ENCODE results near the gene PAQR8. TPM values are rescaled to one million over a fixed set of nuclear protein-coding genes. Genes with fewer than 3 reads are reported as not detected.
A peak's percentile ranks its signal among the peaks of the same experiment; 100 is the strongest.

Gene PAQR8
- total RNA-seq, 1 donor from 2014 or later, result 20.5 TPM

DNA sequence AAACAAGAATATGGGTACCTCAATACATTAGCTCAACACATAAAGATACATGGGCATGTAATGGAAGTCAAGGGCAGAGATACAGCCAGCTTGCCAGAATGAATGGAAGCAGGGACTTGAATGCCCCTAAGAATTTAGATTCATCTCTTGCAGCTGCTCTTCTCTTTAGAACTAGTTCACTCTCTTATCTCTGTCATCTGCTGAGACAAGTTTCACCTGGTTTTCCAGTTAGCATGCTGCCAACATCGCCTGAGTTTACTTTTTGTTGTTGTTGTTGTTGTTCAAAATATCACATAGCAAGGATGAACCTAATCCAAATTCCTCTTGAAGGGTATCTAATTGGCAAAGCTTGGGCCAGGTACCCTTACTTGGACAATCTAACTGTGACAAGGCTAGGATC is 14.1 kb upstream of the PAQR8 start:
- no peak for DNase-seq (ENCODE audit: low spot score)

DNA sequence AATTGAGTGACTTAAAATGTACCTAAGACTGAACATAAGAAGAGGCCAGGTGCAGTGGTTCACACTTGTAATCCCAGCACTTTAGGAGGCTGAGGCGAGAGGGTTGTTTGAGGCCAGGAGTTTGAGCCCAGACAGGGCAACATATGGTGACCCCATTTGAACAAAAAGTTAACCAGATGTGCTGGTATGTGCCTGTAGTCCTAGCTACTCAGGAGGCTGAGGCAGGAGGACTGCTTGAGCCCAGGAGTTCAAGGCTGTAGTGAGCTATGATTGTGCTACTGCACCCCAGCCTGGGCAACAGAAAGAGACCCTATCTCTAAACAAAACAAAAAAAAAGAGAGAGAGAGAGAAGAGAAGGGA is 10.1 kb upstream of the PAQR8 start:
- no peak for DNase-seq (ENCODE audit: low spot score)

DNA sequence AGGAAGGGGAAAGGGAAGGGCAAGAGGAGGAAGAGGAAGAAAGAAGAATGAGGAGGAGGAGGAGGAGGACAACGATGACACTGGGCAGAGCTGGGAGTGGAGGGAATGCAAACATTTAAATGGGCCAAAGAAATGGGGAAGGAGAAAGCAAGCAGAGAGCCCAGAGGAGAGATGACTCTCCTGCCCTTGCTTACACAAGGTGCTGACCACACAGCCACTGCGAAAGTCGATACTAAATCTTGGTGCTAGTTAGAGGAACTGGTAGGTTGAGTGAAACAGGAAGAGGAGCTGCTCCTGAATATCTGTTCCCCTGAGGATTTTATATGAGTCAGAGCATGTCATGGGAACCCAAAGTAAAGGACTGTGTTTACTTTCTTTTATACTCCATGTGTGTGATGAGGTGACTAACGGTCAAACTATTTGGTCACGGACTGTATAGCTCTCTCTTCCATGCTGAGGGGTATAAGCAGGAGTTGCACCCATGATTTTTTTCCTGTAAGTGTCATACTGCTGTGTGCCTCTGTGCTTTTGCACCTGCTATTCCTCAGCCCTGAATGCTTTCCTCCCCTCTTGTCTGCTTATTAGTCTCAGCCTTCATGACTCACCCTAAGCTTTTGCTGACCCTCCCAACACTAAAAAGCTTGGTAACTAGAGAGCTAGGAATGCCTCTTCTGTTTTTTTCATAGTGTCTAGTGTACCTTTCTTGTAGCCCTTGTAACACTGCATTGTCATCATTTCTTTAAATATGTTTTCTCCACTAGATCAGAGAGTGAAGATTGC is 9.5 kb upstream of the PAQR8 start:
- peak; percentile 55 for DNase-seq (ENCODE audit: low spot score)

DNA sequence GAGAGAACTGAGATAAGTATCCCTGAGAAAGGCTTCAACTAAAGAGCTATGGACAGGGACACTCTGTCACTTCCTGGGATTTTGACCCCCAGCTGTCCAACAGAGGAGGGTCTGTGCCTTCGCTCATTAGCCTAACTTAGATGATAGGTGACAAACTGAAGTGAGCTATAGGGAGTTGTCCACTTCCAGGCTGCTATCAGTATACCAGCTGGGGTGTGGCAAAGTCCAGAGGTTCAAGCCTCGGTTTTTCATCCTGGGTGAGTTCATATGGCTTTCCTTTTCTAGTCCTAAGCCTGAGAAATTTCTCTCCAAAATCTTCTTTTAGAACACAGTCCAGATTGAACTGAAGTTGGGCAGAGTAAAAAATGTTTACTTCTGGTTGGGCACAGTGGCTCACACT is 5.9 kb upstream of the PAQR8 start:
- DNase-seq (ENCODE audit: low spot score), result no peak

DNA sequence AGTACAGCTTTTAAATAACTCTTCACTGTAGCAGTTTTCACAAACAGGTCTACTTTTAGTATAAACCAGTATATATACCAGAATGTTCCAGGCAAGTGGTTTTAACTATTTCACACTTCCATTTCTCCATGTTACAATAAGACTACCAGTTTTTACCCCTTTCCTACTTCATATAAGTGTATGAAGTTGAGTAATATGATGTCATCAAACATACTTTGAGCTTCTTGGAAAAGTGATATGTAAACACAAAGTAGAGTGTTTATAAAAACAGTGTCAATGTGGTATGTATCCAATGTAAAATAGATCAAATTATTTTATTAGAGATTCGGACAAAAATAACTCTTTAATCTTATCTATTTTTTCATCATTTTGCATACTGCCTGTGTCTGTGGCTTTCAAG is 2.5 kb upstream of the PAQR8 start:
- DNase-seq (ENCODE audit: low spot score), result no peak

DNA sequence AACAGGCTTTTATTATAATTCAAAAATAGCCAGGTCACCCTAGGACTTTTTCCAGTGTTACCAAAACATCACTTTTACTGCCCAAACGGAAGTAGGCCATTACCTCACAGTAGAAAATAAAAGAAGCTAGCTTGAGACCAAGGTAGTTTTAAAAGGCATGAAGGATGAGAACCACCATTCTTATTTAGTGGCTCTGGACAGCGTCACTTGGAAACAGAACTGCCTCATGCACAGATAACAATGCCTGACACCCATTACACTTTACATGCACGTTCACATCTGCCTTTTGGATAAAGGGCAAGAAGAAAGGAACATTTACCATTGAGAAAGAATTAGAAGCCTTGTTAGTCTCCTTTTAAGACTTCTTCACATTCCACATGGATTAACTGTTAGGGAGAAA is 1.9 kb upstream of the PAQR8 start:
- no peak for DNase-seq (ENCODE audit: low spot score)

DNA sequence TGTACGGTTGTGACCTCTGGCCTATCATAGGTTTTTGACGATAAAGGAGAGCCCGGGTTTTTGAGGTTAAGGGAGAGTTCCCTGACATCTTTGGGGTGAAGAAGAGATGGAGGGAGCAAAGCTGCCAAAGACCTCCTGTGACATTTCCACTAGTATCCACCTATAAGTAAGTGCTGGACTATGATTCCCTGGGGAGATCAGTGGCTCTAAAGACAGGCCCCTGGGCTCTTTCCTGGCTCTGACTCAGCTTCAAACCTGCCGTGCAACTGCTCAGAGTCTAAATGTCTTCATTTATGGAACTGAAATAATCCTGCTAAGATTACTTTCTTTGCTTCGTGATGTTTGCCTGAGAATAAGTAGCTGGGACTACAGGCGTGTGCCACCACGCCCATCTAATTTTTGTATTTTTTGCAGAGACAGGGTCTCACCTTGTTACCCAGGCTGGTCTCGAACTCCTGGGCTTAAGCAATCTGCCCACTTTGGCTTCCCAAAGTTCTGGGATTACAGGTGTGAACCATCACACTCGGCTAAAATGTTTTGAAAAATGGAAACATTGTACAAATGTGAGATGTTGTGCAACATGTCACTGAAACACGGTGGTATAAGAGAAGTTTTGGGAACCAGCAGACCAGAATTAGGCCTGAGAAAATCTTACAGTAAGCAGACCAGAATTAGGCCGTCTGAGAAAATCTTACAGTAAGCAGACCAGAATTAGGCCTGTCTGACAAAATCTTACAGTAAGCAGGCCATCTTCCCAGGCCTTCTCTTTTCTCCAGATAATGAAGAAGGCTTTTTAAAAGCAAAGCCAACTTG is 1.1 kb upstream of the PAQR8 start:
- DNase-seq (ENCODE audit: low spot score), result no peak

DNA sequence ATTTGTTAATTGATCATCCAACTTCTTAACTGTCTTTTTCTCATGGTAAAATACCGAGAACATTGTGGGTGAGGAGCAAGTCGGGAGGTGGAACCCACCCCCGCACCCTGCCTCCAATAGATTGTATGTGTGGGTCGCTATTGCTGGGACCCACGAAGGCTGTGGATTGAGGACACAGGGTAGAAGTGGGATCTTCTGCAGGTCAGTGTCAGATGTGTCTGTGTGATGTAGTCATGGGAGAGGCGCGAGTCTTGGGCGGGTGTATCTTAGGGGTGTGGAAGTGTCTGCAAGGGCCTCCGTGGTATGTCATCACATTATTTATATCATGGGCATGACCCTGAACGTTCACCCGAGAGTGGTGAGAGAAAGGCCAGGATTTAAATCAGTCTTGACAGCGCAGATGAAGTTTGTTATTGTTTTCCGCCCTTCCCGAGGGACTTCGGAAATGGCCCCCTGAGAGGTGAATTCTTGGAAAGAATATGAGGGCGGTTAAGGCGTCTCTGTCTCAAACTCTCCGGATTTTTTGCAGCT is 472 bp upstream of the PAQR8 start:
- DNase-seq (ENCODE audit: low spot score), result peak; percentile 54

DNA sequence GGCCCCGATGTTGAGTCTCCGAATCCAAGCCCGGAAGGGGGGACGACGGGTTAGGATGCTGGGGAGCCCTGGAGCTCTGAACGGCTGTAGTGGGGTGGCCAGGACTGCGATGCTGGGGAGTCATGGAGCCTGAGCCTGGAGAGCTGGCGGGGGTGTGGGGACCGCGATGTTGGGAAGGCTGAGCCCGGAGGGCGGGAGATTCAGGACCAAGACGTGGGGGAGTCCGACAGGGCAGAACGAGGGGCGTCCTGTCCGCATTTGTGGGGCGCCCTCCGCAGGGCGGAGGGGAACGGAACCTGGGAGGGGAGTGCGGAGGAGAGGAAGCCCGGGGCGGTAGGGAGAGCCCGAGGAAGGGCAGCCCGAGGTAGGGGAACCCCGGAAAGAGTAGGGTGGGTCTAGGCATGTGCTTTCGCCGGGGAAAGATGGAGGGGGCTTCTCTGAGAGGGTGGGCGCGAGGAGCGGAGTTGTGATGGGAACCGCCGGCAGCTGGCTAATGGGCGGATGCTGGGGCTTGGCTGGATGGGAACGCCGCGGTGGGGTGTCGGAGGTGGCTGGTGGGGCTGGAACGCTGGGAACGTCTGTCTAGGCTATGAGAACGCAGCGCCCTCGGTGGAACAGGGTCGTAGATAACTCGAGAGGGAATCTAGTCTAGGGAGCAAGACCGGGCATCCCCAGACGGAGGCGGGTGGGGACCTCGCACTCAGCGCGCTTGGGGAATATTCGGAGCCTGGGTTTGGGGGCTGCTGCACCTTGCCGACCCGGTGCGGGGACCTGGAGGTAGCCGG is 684 bp downstream of the PAQR8 start:
- DNase-seq (ENCODE audit: low spot score), result peak; percentile 54

DNA sequence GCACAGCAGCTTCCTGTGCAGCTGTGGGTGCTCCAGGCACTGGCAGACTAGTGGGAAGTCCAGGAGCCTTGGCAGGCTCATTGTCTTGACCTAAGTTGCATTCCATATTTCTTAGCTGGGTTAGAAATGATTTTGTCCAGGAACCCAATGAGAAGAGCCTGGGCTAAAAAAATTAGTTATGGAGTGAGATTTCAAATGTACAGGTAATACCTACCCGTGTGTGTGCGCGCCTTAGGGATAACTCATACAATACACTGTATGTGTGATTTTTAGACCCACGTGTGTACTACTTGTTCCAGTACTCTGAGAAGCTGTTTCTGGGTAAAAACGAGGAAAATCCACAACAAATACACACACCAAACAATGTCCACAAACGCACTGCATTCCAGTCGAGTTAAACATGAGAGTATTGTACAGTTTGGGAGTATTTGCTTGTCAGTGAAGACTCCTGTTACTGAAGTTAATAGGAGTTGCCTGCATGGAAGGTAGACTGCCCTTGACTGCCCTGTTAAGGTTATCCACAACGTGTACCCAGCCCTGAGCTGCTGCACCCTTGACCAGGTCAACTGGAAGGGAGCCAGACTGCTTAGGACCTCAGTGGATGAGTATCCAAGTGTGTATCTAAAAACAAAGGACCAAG is 1.4 kb downstream of the PAQR8 start:
- DNase-seq (ENCODE audit: low spot score), result no peak

DNA sequence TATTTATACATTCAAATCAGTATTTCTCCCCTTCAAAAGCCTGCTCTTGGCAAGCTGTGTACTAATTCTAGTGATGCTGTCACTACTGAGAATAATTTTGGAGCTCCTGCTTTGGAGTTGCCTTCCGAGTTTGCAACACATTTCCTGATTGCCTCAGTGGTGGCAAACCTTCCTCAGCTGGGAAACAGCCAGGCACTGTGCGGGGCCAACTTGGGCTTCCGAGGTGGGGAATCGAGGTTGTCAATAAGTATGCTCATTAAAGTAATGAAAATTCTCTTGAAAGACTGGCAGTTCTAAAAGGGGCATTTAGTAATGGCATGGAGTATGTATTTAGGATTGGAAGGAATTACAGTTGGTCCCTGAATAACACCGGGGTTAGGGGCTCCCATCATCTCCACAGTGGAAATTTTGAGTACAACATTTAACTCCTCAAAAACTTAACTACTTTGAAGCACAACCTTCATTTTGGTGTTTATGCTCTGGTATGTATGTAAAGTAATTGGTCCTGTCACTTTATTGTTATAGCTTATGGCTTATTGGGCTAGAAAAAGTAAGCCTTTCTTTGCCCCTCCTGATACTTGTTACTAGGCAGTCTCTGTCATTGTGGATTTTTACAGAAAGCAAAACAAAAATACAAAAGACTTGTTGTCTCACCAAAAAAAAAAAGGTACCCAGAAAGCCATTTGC is 2.7 kb downstream of the PAQR8 start:
- DNase-seq (ENCODE audit: low spot score), result no peak

DNA sequence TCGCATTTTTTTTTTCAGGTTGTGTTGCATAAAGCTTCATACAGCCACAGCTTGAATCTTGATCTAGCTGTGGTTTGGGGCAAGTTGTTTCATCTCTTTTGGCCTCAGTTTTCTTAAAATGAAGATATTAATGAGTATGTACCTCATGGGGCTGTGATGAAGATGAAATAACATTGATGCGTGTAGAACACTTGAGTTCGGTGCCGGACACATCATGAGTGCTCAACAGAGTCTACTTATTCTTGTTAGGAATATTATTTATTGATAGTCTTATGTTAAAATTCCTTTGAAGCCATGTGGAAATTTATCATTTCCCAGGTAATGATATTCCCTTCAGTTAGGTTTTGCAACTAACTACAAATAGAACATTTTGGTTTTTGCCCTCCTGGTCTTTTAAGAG is 3.4 kb downstream of the PAQR8 start:
- no peak for DNase-seq (ENCODE audit: low spot score)

DNA sequence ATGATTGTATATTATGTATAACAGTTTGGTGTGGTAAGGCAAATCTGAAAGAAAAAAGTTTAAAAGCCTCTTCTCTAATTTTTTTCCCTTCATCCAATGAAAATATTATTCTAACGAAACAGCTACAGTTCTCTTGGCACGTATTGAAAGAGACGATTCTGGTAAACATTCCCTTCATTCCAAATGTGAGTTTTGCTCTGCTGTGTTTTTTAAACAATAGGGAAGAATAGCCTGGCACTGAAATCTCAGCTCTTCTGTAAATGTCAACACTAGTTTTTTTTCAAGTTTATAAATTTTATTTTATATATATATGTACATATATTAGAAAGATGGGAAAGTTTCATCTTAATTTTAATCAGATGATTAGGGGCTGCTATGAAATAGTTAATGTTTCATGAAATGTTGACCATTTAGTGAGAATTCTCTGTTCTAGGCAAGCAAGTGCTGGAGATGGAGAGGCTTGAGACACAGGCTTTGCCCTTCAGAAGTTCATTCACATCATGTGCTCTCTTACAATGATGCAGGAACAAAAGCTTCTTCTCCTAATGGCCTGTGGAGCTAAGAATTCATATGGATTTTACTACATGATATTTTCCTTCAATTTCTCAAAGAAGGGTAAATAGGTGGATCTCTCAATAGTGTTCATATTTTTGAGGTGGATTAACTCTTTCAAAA is 4.1 kb downstream of the PAQR8 start:
- no peak for DNase-seq (ENCODE audit: low spot score)

DNA sequence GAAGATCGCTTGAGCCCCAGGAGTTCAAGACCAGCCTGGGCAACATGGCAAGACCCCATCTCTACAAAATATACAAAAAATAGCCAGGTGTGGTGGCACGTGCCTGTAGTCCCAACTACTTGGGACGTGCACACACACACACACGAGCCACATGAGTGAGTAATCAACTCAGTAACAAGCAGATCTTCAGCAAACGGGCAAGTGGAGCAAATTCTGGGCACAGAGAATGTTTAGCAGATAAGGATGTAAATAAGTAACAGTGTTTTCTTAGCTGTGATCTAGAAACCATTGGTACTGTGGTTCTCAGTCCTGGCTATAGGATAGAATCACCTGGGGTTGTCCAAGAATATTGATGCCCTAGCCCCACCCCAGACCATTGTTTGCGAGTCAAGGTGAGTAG is 6.1 kb downstream of the PAQR8 start:
- DNase-seq (ENCODE audit: low spot score), result no peak

DNA sequence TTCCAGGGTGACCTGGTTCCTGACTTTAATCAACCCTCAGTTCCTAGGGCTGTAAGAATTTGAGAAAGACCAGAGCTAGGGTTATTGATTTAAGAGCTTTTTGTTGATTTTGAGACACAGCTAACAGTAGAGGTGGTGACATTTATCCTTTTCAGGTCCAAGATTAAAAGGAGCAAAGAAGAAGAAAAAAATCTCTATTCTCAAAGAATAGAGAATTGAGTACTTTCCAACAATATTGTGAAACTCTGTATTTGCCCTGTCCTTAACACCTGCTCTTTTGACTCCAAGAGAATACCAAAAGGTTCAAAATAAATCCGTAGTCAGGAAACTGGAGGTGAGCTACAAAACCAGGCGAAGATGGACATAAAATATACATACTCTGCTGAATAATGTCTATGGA is 7.3 kb downstream of the PAQR8 start:
- no peak for DNase-seq (ENCODE audit: low spot score)

DNA sequence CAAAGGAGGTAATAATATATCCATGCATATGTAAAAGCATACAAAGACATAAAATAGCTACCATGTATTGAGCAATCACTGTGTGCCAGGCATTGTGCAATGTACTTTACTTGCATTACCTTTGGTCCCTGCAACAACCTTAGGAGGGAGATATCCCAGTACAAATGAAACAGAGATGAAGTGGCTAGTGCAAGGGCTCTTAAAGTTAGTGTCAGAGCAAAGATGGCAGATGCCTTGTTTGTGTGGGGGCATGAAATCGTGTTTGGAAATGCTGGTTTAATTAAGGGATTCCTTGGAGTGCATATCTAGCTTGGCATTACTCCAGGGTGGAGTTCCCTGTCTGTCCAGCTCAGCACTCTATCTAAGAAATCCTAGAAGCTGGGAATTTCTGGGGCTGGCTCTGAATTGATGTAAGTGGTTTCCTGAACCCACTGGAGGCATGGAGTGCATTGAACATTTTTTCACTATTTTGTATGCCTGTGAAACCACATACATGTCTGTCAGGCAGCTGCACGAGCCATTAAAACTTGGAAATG is 9.8 kb downstream of the PAQR8 start:
- no peak for DNase-seq (ENCODE audit: low spot score)

DNA sequence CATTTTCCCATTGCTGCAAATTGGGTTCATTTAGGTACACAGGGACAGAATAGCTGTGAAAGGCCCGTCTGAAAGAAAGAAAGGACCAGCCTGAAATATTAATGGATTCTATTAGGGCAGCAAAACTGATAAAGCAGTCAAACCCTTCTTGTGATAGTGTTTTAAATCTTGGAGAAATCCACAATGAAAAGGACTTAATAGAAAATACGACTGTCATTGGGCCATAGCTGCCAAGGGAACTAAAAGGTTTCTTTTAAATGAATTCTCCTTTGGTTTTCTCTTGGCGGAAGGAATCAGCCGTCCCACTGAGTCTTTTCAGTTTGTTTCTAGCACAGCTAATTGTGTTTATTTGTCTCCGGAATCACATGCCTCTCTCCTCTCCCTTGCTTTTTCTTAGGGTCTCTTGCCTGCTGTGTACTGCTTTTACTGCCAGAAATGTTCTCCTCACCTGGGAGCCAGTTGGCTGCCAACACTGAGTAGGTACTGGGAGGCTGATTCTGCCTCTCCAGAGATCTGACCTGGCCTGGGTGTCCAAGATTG is 11.3 kb downstream of the PAQR8 start:
- DNase-seq (ENCODE audit: low spot score), result no peak

DNA sequence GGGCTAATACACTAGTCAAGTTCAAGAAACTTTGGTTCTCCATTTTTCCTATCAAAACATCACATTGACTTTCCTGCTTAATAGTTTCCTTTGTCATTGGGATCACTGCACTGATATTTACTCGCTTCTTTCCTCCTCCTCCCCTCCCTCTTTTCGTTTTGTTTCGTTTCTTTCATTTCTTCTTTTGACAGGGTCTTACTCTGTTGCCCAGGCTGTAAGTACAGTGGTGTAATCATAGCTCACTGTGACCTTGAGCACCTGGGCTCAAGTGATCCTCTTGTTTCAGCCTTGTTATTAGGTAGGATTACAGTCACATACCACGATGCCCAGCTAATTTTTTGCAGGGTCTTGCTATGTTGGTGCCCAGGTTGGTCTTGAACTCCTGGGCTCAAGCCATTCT is 12.3 kb downstream of the PAQR8 start:
- no peak for DNase-seq (ENCODE audit: low spot score)

DNA sequence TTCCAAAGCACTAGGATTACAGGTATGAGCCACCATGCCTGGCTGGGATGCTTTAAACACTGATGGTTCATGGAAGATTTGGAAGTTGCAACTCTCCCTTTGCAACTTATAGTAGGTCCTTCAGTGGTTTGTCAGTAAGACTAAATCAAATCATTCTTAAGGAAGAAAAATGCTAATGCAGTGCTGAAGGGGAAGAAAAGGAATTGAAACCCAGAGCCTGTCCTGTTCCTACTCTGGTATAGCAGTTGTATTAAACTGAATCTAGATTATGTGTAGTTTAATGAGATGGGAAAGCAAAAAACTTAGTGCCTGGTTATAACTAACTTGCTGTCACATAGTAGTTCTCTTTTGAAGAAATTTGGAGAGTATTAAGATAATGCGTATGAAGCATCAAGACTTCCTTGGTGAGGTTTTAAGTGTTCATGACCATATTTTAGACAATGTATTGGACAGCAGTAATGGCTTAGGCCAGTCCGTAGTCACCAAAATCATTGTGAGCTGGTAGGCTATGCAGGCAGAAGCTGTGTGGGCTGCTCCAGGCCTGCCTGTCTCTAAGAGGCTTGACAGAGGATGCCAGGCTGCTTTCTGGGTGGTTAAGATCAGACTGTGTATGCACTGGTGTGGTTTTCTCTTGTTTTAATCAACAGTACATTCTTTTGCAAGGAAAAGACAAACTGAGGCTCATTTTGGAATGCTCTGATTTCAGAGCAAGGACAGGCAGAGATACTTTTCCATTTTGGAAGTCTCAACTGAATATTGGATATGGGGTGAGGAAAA is 14.0 kb downstream of the PAQR8 start:
- DNase-seq (ENCODE audit: low spot score), result no peak

Data from ureter (tissue), 1 donor.